ENCODE measurements around the gene PTPRM. TPM values are rescaled to one million over a fixed set of nuclear protein-coding genes. Genes with fewer than 3 reads are reported as not detected.

PTPRM gene
- total and polyA plus RNA-seq, 9 donors, result 61.7 to 91.5 (median 66.4) TPM

GRCh38 chr18:7779211-7779610 is 212.1 kb downstream of the PTPRM start:
- no peak overlapping the region for H3K27ac ChIP-seq (ENCODE audit: low read length)
- no peaks in the 10 kb centered on the region for H3K27me3 ChIP-seq (ENCODE audit: control insufficient read depth, insufficient read depth, low read length)
- H3K4me1 ChIP-seq (ENCODE audit: control insufficient read depth, insufficient read depth, low read length), result peaks cover 2% of the 10 kb centered on the region
- H3K4me3 ChIP-seq (ENCODE audit: low read length), result no peak overlapping the region
- H3K36me3 ChIP-seq (ENCODE audit: control insufficient read depth, insufficient read depth, low read length), result no peaks in the 10 kb centered on the region
- no peaks in the 10 kb centered on the region for H3K9me3 ChIP-seq (replicated peaks; ENCODE audit: control insufficient read depth, low read depth, low read length)
- WGBS (ENCODE audit: insufficient coverage), result 83% methylated on average over 2 of the region's 3 CpGs
- DNase-seq, result no peak

GRCh38 chr18:7784171-7784570 is 217.1 kb downstream of the PTPRM start:
- Histone ChIP-seq H3K9me3 (replicated peaks; ENCODE audit: control insufficient read depth, low read depth, low read length) (no peaks in the 10 kb centered on the region), H3K4me3 (ENCODE audit: low read length) (no peak overlapping the region), H3K4me1 (ENCODE audit: control insufficient read depth, insufficient read depth, low read length) (no peaks in the 10 kb centered on the region), H3K27ac (ENCODE audit: low read length) (no peak overlapping the region), H3K36me3 (ENCODE audit: control insufficient read depth, insufficient read depth, low read length) (no peaks in the 10 kb centered on the region), H3K27me3 (ENCODE audit: control insufficient read depth, insufficient read depth, low read length) (no peaks in the 10 kb centered on the region)
- DNase-seq, result no peak
- WGBS (ENCODE audit: insufficient coverage), result 83% methylated on average over 1 of the region's 4 CpGs

GRCh38 chr18:7786569-7786968 is 219.5 kb downstream of the PTPRM start:
- H3K36me3 ChIP-seq (ENCODE audit: control insufficient read depth, insufficient read depth, low read length), result no peaks in the 10 kb centered on the region
- 60% methylated on average over 1 of the region's 1 CpG for WGBS (ENCODE audit: insufficient coverage)
- H3K9me3 ChIP-seq (replicated peaks; ENCODE audit: control insufficient read depth, low read depth, low read length), result no peaks in the 10 kb centered on the region

GRCh38 chr18:7787339-7787738 is 220.2 kb downstream of the PTPRM start:
- WGBS (ENCODE audit: insufficient coverage), result 100% methylated on average over 1 of the region's 2 CpGs
- Histone ChIP-seq H3K36me3 (ENCODE audit: control insufficient read depth, insufficient read depth, low read length) (no peaks in the 10 kb centered on the region), H3K4me3 (ENCODE audit: low read length) (no peak overlapping the region), H3K27ac (ENCODE audit: low read length) (no peak overlapping the region), H3K4me1 (ENCODE audit: control insufficient read depth, insufficient read depth, low read length) (peaks cover 3% of the 10 kb centered on the region), H3K27me3 (ENCODE audit: control insufficient read depth, insufficient read depth, low read length) (no peaks in the 10 kb centered on the region), H3K9me3 (replicated peaks; ENCODE audit: control insufficient read depth, low read depth, low read length) (no peaks in the 10 kb centered on the region)
- DNase-seq, result no peak

More at GRCh38 chr18:7786569-7786968, 219.5 kb downstream of the PTPRM start:
- H3K4me3 ChIP-seq (ENCODE audit: low read length), result no peak overlapping the region
- H3K27ac ChIP-seq (ENCODE audit: low read length), result no peak overlapping the region
- no peaks in the 10 kb centered on the region for H3K27me3 ChIP-seq (ENCODE audit: control insufficient read depth, insufficient read depth, low read length)
- no peak for DNase-seq
- H3K4me1 ChIP-seq (ENCODE audit: control insufficient read depth, insufficient read depth, low read length), result peaks cover 3% of the 10 kb centered on the region

GRCh38 chr18:7789856-7790552 is 222.9 kb downstream of the PTPRM start:
- peak; percentile 32 for DNase-seq
- no peaks in the 10 kb centered on the region for H3K36me3 ChIP-seq (ENCODE audit: control insufficient read depth, insufficient read depth, low read length)
- peaks cover 3% of the 10 kb centered on the region for H3K4me1 ChIP-seq (ENCODE audit: control insufficient read depth, insufficient read depth, low read length)
- WGBS (ENCODE audit: insufficient coverage), result 25% methylated on average over 2 of the region's 5 CpGs
- no peak overlapping the region for H3K4me3 ChIP-seq (ENCODE audit: low read length)
- H3K27ac ChIP-seq (ENCODE audit: low read length), result no peak overlapping the region
- H3K27me3 ChIP-seq (ENCODE audit: control insufficient read depth, insufficient read depth, low read length), result no peaks in the 10 kb centered on the region
- no peaks in the 10 kb centered on the region for H3K9me3 ChIP-seq (replicated peaks; ENCODE audit: control insufficient read depth, low read depth, low read length)

GRCh38 chr18:7793100-7793499 is 226.0 kb downstream of the PTPRM start:
- no peak for DNase-seq
- Histone ChIP-seq H3K9me3 (replicated peaks; ENCODE audit: control insufficient read depth, low read depth, low read length) (no peaks in the 10 kb centered on the region), H3K27me3 (ENCODE audit: control insufficient read depth, insufficient read depth, low read length) (no peaks in the 10 kb centered on the region), H3K4me1 (ENCODE audit: control insufficient read depth, insufficient read depth, low read length) (peaks cover 3% of the 10 kb centered on the region), H3K27ac (ENCODE audit: low read length) (no peak overlapping the region), H3K4me3 (ENCODE audit: low read length) (no peak overlapping the region), H3K36me3 (ENCODE audit: control insufficient read depth, insufficient read depth, low read length) (no peaks in the 10 kb centered on the region)
- WGBS (ENCODE audit: insufficient coverage), result no CpG with 5 or more reads among the region's 5 CpGs

- no peaks in the 10 kb centered on the region for H3K9me3 ChIP-seq (replicated peaks; ENCODE audit: control insufficient read depth, low read depth, low read length)
- H3K4me3 ChIP-seq (ENCODE audit: low read length), result no peak overlapping the region
- H3K27me3 ChIP-seq (ENCODE audit: control insufficient read depth, insufficient read depth, low read length), result no peaks in the 10 kb centered on the region
- no peak overlapping the region for H3K27ac ChIP-seq (ENCODE audit: low read length)
- H3K36me3 ChIP-seq (ENCODE audit: control insufficient read depth, insufficient read depth, low read length), result no peaks in the 10 kb centered on the region
- no peak for DNase-seq
- no peaks in the 10 kb centered on the region for H3K4me1 ChIP-seq (ENCODE audit: control insufficient read depth, insufficient read depth, low read length)
- no CpG with 5 or more reads among the region's 4 CpGs for WGBS (ENCODE audit: insufficient coverage)
Measured at GRCh38 chr18:7803956-7804469, 236.9 kb downstream of the PTPRM start.

GRCh38 chr18:7805096-7805495 is 238.0 kb downstream of the PTPRM start:
- Histone ChIP-seq H3K9me3 (replicated peaks; ENCODE audit: control insufficient read depth, low read depth, low read length) (no peaks in the 10 kb centered on the region), H3K4me3 (ENCODE audit: low read length) (no peak overlapping the region), H3K36me3 (ENCODE audit: control insufficient read depth, insufficient read depth, low read length) (no peaks in the 10 kb centered on the region), H3K27me3 (ENCODE audit: control insufficient read depth, insufficient read depth, low read length) (no peaks in the 10 kb centered on the region), H3K27ac (ENCODE audit: low read length) (no peak overlapping the region), H3K4me1 (ENCODE audit: control insufficient read depth, insufficient read depth, low read length) (no peaks in the 10 kb centered on the region)
- 95% methylated on average over 2 of the region's 2 CpGs for WGBS (ENCODE audit: insufficient coverage)
- no peak for DNase-seq

- DNase-seq, result no peak
- Histone ChIP-seq H3K4me3 (ENCODE audit: low read length) (no peak overlapping the region), H3K9me3 (replicated peaks; ENCODE audit: control insufficient read depth, low read depth, low read length) (no peaks in the 10 kb centered on the region), H3K36me3 (ENCODE audit: control insufficient read depth, insufficient read depth, low read length) (no peaks in the 10 kb centered on the region), H3K27ac (ENCODE audit: low read length) (no peak overlapping the region), H3K4me1 (ENCODE audit: control insufficient read depth, insufficient read depth, low read length) (no peaks in the 10 kb centered on the region), H3K27me3 (ENCODE audit: control insufficient read depth, insufficient read depth, low read length) (no peaks in the 10 kb centered on the region)
- WGBS (ENCODE audit: insufficient coverage), result no CpG with 5 or more reads among the region's 1 CpG
Measured at GRCh38 chr18:7805880-7806279, 238.8 kb downstream of the PTPRM start.

GRCh38 chr18:7807936-7808453 is 240.9 kb downstream of the PTPRM start:
- Histone ChIP-seq H3K9me3 (replicated peaks; ENCODE audit: control insufficient read depth, low read depth, low read length) (peaks cover 2% of the 10 kb centered on the region), H3K4me1 (ENCODE audit: control insufficient read depth, insufficient read depth, low read length) (peaks cover 2% of the 10 kb centered on the region), H3K36me3 (ENCODE audit: control insufficient read depth, insufficient read depth, low read length) (no peaks in the 10 kb centered on the region), H3K27me3 (ENCODE audit: control insufficient read depth, insufficient read depth, low read length) (no peaks in the 10 kb centered on the region), H3K4me3 (ENCODE audit: low read length) (no peak overlapping the region), H3K27ac (ENCODE audit: low read length) (no peak overlapping the region)
- 49% methylated on average over 3 of the region's 9 CpGs for WGBS (ENCODE audit: insufficient coverage)
- no peak for DNase-seq

All from muscle of leg (tissue), 11 donors.